Stimulated activated CD8-positive, alpha-beta memory T cell treated with anti-CD3 and anti-CD28 coated beads, Interleukin-12 subunit alpha, Interleukin-12 subunit beta, amount 100 ng/mL, for 24 hours (primary cell): ENCODE data around the gene BSDC1.

Experiments
- DNase-seq: peaks from one replicate; pipeline ENCODE4 v3.0.0-alpha.2; 2020; ENCODE audit errors: extremely low read depth

The BSDC1 gene

DNA sequence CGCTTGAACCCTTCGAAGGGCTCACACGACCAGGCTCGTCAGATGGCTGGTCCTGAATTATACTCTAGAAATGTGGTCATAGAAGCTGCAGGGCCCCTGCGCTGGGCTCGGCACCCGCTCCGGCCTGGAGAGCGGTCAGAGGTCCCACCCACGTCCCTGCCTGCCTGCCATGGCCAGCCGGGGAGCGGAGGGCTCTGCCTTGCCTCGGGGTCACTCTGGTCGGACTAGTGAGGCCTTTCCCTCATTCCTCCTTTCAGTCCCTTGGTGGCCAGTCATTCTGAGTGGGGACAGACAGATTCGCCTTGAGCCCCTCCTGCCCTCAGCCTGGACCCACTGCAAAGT is 57.7 kb downstream of the BSDC1 start:
- no peak for DNase-seq

DNA sequence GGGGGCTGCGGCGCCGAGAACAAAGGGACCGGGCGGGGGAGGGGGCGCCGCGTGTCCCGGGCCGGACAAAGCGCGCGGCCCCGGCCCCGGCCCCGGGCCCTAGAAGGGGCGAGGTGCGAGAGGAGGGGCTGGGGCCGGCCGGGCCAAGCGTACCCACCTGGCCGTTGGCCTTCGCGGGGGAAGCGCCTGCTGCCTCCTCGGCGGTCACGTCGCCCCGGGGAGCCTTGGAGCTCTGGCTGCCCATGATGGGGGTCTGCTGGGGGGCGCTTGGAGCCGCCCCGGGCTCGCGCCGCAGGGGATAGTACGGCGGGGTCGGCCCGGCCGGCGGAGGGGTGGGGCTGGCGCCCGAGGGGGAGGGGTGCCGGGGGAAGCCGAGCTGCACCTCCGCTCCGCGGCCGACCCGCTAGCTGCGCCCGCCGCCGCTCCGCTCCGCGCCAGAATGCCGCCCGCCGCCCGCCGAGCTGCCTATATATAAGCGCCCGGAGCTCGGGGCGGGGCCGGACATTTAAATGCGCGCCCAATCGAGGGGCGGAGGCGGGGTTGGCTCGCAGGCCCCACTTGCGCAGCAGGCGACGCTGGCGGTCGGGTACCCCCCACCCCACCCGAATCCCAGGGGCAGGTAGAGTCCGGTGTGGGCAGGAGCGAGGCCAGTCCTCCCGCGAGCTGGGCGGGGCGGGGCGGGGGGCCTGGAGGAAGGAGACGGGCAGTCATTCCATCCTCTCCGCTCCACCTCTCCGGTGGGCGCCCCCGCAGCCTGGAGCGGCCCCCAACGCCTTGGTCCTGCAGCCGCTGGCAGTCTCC is 58.3 kb downstream of the BSDC1 start, which contains the start of gene MARCKSL1:
TSS of gene MARCKSL1 (minus strand) at position 444 of the 801 bp plus-strand sequence. CDS start at position 244, 200 bp downstream.
- peak; percentile 53 for DNase-seq

- DNase-seq: no peak
Observed at GRCh38 chr1:32335535-32335789, 58.8 kb downstream of the BSDC1 start.

- DNase-seq: no peak
Observed at GRCh38 chr1:32334864-32335534, 59.2 kb downstream of the BSDC1 start.

DNA sequence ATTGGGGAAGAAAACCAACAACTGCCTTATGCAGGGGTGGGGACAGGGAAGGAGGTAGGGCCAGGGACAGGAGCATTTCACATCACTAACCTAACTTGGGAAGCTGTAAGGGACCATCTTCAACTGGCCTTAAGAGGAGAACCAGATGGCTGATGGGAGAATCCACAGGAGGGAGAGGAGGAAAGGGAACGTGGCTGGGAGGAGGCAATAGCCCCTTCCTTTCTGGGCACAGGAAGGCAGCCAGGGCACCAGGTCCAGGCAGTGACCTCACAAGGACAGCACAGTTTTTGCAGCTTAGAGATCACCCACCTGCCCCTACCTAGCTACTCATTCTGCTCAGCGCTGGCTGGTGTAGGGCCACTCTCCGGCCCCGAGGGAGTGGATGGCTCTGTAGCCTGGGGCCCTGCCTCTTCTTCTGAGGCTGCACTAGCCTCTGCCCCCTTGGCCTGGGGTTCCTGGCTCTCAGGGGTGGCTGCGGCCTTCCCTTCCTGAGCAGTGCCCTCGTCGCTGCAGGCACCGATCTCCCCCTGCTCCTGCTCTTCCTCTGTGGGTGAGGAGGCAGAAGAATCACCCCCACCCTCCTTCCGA is 59.9 kb downstream of the BSDC1 start:
- DNase-seq: no peak

DNA sequence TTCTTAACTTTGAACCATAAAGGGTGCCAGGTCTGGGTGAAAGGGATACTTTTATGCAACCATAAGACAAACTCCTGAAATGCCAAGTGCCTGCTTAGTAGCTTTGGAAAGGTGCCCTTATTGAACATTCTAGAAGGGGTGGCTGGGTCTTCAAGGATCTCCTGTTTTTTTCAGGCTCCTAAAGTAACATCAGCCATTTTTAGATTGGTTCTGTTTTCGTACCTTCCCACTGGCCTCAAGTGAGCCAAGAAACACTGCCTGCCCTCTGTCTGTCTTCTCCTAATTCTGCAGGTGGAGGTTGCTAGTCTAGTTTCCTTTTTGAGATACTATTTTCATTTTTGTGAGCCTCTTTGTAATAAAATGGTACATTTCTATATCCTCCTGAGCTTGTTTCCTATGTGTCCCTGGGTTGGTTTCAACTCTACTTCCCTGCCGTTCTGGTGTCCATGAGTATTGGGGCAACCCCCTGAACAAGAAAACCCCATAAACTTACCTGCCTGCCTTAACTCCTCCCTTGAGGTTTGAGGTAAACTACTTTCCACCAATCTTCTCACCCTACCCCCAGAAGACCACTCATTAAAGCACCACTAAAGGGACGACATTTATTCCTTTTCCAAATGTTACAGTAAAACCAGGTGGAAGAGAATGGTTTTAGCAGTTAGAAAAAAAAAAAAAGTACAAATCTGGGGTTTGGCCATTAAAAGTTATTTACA is 60.8 kb downstream of the BSDC1 start:
- DNase-seq: no peak

- DNase-seq: no peak
Observed at GRCh38 chr1:32332290-32333079, 61.8 kb downstream of the BSDC1 start.

GRCh38 chr1:32331549-32331948 is 62.7 kb downstream of the BSDC1 start:
- DNase-seq: no peak

DNA sequence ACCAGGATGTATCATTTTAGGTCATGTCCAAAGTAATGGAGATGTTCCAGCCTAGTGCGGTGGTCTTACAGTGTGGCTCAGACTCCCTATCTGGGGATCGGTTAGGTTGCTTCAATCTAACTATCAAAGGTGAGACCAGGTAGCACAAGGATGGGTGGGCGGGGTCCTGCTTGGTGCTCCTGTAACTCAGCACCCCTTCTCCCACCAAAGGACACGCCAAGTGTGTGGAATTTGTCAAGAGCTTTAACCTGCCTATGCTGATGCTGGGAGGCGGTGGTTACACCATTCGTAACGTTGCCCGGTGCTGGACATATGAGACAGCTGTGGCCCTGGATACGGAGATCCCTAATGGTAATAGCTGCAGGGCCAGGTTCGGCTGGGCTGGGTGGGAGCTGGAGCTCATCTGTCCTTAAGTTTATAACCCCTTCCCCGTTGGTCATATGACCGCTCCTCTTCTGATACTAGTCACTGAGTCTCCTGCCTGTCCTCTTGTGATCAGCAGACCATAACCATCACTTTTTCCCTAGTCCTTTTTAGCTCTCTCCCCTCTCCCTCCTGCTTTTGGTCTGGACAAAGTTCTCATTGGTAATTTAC is 63.6 kb downstream of the BSDC1 start:
- no peak for DNase-seq

DNA sequence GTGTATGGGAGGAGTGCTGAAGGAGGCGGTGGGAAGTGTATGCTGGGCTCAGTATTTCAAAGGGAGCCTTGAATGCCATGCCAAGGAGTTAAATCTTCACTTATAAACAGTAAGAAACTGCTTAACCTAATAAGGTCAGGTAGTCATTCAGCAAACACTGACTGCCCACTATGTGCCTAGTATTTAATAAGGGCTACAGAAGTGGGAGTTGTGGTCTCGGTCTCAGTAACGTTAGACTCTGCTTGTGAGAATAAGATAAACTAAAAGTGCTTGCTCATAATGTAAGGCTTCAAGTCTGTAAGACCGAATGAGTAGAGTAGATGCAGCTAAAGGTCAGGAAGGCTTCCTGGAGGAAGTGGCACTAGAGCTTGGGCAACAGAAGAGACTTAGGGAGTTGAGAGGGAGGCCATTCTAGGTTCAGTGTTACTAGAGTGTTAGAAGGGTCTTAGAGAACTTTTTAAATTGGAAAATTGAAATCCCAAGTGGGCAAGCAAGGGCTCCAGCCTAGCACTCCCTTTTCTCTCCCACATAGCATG is 64.2 kb downstream of the BSDC1 start:
- DNase-seq: no peak

DNA sequence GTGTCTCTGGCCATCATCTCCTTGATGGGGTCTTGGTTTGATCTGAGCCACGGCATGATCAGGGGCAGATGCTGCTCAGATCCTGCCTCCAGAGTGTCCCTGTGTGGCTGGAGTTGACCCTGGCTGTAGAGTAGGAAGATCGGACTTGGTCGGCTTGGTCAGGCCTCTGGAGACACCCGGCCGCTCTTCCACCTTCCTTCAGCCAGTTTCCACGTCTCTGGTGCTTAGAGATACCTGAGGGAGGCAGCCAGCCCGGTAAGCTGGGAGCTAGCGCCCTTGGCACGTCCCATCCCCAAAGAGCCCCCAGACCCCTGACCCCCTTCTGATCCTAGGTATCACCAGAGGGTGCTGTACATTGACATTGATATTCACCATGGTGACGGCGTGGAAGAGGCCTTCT is 67.0 kb downstream of the BSDC1 start:
- no peak for DNase-seq

DNA sequence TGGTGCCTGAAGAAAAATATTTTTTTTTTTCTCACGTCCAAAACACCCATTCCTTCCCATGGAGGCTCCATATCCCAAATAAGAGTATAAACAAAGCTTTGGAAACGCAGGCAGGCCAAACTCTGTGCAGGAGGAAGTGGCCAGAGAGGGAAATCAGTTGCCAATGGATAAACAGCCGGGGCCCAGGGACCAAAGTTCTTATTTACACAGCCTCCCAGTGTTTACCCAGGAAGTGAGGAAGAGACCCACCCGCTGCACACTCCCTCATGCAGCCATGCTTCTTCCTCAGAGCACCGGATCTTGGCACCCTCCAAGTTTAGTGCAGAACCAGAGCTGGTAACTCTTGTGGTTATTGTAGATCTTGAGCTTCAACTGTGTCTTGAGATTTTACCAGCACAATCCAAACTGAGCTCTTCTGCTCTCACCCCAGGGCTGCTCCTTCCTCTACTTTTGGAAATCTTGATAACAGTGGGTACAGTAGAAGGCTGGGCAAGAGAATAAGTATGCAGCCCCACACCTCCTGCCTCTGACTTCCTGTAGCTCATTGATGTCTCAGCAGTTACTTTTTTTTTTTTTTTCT is 72.4 kb downstream of the BSDC1 start:
- no peak for DNase-seq

- DNase-seq: no peak
Observed at GRCh38 chr1:32318127-32318869, 75.9 kb downstream of the BSDC1 start.

- DNase-seq: no peak
Observed at GRCh38 chr1:32316903-32317277, 77.4 kb downstream of the BSDC1 start.
